ENCODE measurements around the gene PTGR2. TPM values are rescaled to one million over a fixed set of nuclear protein-coding genes. Genes with fewer than 3 reads are reported as not detected.

Gene PTGR2
- 1 to 10 TPM; 1.7 to 3.1 TPM for total RNA-seq

DNA sequence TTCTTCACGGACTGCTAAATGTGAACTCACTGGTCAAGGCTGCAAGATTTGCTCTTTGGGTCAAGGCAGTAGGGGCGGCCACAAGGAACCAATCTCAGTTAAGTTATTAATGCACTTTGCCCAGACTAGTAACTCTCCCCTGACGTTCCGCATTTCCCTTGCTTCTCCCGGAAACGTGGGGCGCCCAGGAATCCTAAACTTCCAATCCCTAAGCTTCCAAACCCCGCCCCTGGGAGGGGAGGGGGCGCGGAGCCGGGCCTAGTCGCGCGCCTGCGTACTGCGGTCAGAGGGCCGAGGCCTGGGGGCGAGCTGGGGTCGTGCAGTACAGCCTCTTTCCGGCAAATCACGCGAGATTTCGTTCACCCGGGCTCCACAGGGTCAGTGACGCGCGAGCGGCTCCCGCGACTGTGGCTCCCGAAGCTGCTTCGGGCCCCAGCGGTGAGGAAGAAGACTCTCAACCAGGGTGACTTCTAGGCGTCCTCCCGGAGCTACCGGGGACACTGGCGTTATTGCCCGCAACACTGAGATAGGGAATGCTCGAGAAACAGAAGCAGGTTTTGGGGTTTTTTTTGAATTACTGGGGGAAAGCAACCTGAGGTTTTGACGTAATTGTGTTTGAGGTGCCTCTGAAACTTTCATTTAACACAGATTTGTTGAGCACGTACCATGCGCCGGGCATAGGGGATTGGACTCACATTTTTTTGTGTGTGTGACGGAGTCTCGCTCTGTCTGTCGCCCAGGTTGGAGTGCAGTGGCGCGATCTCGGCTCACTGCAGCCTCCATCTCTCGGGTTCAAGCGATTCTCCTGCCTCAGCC is at the start of gene PTGR2:
PTGR2 (plus strand) TSS at position 265 of the 816 bp plus-strand sequence. CDS start 7,032 bp downstream, outside the sequence.

DNA sequence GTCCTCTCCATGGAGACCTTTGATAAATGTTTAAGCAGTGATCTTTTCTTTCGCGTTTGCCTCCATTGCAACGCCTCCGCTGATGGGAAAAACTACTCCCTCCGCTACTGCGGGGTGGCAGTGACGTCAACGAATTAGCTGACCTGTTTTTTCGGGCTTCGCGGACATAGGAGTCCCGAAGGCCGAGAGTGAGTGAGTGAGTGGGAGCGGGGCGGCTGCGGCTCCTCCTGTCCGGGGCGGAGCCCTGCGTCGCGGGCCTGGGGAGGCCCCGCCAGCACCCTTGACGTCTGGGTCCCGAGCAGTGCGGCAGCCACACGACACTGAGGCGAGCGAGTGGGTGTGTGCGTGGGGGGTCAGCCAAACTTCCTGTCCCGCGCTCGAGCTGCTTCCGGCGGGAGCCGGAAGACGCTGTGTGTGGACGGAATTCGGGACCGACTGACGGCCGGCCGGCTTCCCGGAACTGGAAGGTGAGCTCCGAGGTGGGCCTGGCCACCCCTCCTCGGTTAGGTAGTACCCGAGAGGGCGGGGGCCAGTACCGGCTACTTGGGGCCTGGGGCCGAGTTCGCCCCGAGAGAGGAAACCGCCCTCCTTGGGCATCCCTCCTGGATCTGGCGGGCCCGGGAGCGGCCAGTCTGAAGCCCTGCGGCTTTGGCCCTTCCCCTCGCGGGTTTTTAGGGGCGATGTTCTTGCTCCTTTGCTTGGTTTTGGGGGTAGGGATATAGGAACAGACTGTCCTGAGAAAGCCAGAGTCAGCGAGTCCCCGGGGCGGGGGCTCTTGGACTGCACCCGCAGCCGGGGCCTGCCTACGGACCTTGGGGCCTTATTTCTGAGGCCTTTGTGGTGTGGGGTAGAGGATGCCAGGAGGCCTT is 35.1 kb downstream of the PTGR2 start, which contains the start of gene ZNF410:
ZNF410 (plus strand) TSS at position 411 of the 869 bp plus-strand sequence. CDS start 5,317 bp downstream, outside the sequence.

Other genes starting within 250 kb of the PTGR2 start
- gene ACOT6, start 239.3 kb upstream of the PTGR2 start, total RNA-seq: not detected
- gene DNAL1, start 206.8 kb upstream of the PTGR2 start, total RNA-seq: 1 to 10 TPM; 4.3 TPM
- 10 to 100 TPM; 19.9 to 20.5 TPM for gene PNMA1, start 137.4 kb upstream of the PTGR2 start, total RNA-seq
- 10 to 100 TPM; 42.2 to 45.0 TPM for gene ZNF410, start 35.0 kb downstream of the PTGR2 start, total RNA-seq
- 1 to 10 TPM in 1 of 2 experiments, under 1 TPM in 1; 0.99 to 1.3 TPM for gene FAM161B, start 98.3 kb downstream of the PTGR2 start, total RNA-seq
- gene COQ6, start 98.5 kb downstream of the PTGR2 start, total RNA-seq: 10 to 100 TPM; 16.3 to 16.5 TPM
- gene ENTPD5, start 167.5 kb downstream of the PTGR2 start, total RNA-seq: 10 to 100 TPM in 1 of 2 experiments, 1 to 10 TPM in 1; 9.4 to 10.5 TPM
- gene BBOF1, start 167.5 kb downstream of the PTGR2 start, total RNA-seq: 1 to 10 TPM in 1 of 2 experiments, under 1 TPM in 1; 0.67 to 1.5 TPM
- gene ALDH6A1, start 232.6 kb downstream of the PTGR2 start, total RNA-seq: 10 to 100 TPM; 15.9 to 16.2 TPM
- gene LIN52, start 233.1 kb downstream of the PTGR2 start, total RNA-seq: 10 to 100 TPM; 11.2 to 12.9 TPM

All from activated naive CD4-positive, alpha-beta T cell treated with anti-CD3 and anti-CD28 coated beads, Interleukin-2, amount 10 ng/mL, durations not matched to agents 5 hours and 36 hours (primary cell).